ENCODE data around the gene ABCA2.
A peak's percentile ranks its signal among the peaks of the same experiment; 100 is the strongest.
"Not testable (repeated sequence)": the region's sequence is repeated elsewhere in the genome, so short reads cannot be mapped to it uniquely, and the experiment has no call there.

ABCA2 gene

GRCh38 chr9:137064027-137064879 is 36.2 kb upstream of the ABCA2 start:
- peak; percentile 30 for DNase-seq

DNA sequence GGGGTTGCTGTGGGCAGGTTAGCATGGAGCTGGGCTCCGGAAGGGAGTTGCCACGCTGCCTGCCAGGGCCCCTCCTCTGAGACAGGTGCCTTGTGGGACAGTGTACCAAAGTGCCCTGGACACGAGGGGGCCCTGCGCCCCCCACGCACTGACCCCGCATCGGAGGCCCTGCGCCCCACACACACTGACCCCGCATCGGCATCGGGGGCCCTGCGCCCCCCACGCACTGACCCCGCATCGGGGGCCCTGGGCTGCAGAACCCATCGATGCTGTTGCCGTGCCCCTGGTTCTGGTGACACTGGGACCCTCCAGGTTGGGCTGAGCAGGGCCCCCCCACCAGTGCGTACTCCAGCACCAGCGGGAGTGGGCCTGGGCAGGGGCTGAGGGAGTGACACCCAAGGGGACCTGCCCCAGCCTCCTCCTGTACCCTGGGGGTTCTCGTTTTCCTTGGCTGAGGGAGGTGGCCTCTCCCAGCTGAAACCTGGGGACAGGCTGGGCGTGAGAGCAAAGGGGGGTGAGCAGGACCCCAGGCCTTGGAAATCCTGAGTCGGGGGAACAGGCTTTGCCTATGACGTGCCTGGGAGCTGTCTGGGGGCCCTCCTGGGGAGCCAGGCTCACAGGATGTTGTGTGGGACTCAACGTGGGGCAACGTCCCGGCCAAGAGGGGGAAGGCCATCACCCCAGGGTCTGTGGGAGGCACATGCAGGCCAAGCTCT is 35.4 kb upstream of the ABCA2 start:
- no peak for DNase-seq

- DNase-seq: not testable (repeated sequence)
Measured at GRCh38 chr9:137062798-137063197, 34.8 kb upstream of the ABCA2 start.

DNA sequence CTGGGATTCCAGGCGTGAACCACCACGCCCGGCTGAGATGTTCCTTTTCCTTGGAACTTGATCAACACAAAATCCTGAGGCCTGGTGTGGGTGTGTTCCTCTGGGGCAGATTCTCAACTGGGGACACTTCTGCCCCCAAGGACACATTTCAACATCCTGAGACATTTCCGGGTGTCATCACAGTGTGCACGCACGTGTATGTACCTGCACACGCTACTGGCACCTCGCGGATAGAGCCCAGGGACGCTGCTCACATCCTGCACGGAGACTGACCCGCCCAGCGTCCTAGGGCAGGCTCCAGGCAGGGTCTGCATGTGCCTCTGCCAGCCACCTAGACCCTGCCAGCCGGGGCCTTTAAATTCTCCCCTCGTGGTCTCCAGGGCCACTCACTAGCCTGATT is 34.3 kb upstream of the ABCA2 start:
- DNase-seq: no peak

DNA sequence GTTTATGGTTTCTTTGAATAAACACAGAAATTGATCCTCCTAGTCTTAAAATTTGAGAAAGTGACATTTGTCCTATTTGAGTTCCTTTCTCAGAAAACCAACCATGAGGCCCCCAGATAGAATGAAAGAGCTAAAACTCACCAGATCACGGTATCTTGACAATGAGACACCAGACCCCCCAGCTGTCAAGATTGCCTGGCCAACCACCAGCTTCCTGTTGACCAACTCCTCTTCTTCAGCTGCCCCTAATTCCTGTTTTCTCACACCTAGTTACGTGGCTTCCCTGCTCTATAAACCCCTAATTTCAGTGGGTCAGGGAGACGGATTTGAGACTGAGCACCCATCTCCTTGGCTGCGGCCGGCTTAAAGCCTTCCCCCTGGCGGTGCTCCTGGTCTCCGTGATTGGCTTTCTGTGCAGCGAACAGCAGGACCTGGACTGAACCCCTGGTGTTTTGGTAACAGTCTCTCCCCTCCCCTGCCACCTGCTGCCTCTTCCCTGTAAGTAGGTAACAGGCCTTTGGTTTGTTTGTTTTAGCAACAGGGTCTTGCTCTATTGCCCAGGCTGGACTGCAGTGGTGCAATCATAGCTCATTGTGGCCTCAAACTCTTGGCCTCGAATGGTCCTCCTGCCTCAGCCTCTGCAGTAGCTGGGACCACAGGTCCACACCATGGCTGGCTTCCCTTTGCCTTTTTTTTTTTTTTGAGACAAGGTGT is 30.6 kb upstream of the ABCA2 start:
- no peak for DNase-seq

DNA sequence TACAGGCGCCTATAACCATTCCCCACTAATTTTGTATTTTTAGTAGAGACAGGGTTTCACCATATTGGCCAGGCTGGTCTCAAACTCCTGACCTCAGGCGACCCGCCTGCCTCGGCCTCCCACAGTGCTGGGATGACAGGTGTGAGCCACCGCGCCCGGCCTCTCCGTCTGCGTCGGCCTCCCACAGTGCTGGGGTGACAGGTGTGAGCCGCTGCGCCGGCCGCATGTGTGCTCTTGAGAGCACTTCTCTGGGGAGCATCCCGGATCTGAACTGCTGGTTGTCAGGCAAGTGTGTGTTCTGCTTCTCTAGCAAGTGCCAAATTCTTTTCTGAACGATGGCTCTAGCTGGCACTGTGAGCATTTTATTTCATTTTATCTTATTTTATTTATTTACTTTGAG is 29.5 kb upstream of the ABCA2 start:
- DNase-seq: no peak

- DNase-seq: no peak
Measured at GRCh38 chr9:137056739-137057415, 28.8 kb upstream of the ABCA2 start.

GRCh38 chr9:137055385-137056364 is 27.6 kb upstream of the ABCA2 start:
- peak; percentile 24 for DNase-seq

- no peak for DNase-seq
Measured at GRCh38 chr9:137054932-137055384, 26.9 kb upstream of the ABCA2 start.

DNA sequence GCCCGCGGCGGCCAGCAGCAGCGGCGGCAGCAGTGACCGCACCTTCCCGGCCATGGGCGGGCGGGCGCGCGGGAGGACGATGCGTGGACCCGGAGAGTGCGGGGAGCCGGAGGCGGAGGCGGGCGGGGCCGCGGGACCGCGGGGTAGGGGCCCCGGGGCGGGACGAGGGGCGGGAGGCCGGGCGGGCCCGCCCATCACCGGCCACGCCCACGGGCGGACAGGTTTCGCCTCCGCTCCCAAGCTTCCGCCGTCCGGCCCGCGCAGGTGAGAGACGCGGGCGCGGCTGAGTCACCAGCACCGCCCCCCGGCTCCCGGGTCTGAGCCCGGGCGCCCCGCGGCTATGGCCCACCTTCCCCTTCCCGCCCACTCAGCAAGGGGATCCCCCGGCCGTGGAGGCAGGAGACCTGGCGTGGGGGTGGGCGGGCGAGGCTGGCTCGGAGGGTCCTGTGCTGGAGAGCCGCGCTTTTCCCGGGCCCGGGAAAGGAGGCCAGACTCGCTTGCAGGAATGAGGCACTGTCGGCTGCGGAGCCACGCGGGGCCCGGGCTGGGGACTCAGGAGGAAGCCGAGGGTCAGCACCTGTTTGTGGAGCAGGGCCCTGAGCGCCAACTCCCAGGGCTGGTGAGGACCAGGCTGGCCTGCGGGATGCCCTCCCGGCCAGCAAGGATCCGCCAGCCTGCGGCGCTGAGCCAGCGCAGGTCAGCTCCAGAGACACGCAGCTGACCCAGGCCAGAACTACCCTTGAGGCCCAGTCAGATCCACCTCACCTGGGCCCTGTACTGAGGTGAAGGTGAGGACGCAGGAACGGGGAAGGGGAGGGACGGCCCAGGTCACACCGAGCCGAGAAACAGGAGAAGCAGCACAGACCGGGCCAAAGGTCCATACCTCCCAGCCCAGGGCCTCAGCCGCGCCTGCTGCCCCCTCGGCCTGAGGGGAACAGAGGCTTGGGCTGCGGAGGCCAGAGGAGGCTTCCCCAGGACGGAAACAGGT is 26.2 kb upstream of the ABCA2 start, which contains the start of gene ENTPD2:
Gene ENTPD2 (minus strand): TSS at position 118 of the 988 bp plus-strand sequence. CDS start 64 bp downstream, at position 54.
- DNase-seq: no peak

DNA sequence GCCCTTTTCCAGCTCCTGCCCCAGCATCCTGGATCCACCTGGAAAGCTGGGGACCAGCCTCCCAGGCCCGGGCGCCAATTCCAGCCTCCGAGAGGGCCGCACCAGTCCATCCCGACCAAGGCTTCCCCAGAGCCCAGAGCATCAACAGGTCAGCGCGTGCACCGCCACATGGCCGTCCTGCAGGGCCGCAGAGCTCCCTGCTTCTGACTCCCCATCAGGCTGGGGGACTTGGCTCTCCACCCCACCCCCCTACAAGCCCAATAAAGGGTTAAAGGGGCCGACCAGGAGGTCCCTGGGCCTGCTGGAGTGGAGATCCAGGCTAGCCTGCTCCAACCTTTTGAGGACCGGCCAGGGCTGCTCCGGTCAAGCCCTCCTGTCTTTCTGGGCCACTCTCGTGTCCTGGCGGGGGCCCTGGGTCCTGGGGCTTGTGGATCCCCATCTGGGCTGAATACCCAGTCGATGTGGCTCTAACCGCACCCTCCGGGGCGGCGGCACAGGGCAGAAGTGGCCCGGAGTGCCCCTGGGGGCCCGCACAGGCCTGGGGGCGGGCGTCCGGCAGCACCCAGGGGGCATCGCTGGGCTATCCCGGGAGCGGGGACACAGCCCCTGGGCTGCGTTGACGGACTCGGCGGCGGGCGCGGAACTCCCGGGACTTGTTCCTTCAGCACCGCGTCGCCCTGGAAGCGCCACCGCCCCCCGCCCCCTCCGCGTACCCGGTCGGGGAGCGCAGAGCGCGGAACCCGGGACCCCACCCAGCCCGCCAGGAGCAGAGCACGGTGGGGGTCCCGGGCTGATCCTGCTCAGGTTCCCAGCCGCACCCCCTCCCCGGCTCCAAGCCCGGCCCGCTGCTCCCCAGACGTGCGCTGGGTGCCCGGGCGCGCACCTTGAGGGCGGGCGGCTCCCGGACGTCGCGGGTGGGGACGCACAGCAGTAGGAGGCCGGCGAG is 25.2 kb upstream of the ABCA2 start:
- DNase-seq: no peak

- DNase-seq: no peak
Measured at GRCh38 chr9:137052293-137052692, 24.3 kb upstream of the ABCA2 start.

DNA sequence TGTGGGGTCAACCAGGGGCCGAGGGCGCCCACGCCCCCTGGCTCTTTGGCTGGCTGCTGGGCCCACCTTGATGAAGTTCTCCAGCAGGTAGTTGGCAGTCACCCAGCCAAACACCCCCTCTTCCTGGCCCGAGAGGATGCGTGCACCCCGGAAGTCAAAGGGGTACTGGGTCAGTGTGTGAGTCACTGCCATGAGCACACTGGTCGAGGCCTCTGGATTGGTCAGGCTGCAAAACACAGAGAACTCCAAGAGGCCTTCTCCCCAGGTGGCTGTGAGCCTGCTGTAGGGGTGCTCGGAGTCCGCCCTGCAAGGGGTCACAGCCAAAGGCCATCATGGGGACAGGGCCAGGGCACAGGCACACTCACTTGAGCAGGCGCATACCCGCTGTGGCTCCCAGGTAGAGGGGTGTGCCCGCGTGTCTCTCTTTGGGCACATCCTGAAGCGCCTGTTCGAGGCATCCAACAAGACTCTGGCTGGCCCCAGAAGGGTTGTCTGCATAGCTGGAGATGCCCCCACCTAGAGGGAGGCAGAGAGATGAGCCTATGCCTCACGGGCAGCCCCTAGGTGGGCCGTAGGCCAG is 23.2 kb upstream of the ABCA2 start:
- no peak for DNase-seq

- no peak for DNase-seq
Measured at GRCh38 chr9:137050570-137050969, 22.5 kb upstream of the ABCA2 start.

DNA sequence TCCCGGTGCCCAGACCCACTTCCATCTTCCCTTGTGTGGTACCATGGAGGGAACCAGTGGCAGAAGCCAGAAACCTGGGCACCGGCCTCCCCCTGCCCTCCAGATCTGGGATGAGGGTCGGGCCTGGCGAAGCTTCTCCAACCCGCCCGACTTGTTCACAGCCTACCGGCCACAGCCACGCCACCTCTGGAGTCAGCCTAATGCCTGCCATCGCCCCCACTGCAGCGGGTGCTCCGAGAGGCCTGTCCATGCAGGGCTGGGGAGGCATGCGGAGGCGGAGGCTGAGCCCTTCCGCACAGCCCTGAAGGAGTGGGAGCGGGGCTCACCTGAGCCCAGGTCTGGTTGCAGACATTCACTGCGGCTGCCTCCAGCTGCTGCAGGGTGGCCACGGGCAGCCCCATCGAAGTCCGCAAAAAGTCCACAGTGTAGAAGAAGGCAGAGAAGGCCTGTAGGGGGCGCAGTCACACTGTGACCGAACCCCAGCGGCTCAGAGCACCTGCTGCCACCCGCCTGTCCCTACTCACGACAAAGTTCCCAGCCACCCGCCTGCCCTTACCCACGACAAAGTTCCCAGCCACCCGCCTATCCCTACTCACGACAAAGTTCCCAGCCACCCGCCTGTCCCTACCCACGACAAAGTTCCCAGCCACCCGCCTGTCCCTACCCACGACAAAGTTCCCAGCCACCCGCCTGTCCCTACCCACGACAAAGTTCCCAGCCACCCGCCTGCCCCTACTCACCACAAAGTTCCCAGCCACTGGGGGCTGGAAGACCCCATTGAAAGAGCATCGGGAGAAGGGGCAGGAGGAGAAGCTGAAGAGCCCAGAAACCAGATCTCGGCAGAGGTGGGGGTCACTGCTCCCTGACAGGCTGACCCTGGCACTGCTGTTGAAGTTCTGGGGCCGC is 21.8 kb upstream of the ABCA2 start:
- peak; percentile 19 for DNase-seq

DNA sequence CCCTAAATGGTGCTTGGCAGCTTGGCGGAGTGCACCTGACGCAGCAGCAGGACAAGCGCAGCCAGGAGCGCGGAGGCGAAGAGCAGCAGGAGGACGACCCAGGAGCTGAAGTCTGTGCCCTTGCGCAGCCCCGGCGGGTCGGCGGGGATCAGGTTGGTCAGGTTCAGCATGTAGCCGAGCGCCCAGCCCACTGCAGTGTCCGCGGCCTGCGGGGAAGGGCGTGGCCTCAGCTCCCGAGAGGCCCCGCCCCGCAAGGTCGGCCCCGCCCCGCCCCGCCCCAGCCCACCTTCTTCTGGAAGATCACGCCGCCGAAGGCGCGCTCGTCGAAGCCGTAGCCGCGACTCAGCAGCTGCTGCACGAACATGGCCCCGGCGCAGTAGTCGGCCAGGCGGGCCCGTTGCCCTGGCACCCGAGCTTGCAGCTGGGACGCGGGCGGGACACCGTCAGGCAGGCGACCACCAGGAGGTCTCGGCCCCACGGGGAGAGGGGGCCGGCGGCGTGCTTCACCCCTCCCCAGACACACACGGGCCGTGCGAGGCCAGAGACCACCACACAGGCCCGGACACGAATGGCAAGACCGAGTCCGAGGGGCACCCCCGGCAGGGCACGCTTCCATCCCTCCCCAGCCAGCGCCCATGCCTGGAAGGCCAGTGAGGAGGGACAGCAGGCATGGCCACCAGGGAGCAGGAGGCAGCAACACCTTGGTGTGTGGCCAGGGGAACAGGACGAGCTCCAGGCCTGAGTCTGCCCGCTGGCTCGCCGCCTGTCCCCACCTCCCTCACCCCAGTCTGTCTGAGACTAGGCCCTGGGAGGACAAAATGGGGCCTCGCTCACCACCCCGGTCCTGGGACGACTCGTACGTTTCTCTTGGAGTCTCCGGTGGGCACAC is 20.9 kb upstream of the ABCA2 start:
- DNase-seq: no peak

Measured in fibroblast of skin of right biceps (primary cell).